ENCODE data around the gene MACROD2.

GRCh38 chr20:14724036-14724435 lies 728.7 kb downstream of the MACROD2 start:
- TF ChIP-seq CTCF (IDR thresholded peaks at IDR 0.05): no peak
- no peak for TF ChIP-seq ZFX (IDR thresholded peaks at IDR 0.05; ENCODE audit: borderline replicate concordance)
